GM18868 (cell line): ENCODE results near the gene CRCP.
"Not testable (repeated sequence)": the region's sequence is repeated elsewhere in the genome, so short reads cannot be mapped to it uniquely, and the experiment has no call there.

Experiments used
- ATAC-seq: cut with Tn5 transposase; IDR thresholded peaks from one replicate; pipeline ENCODE4 v1.9.1; 2021; ENCODE audit warnings: mild to moderate bottlenecking, moderate library complexity; ENCODE audit not compliant: unreplicated experiment

Gene CRCP

GRCh38 chr7:66105263-66105748 is 9.3 kb upstream of the CRCP start:
- ATAC-seq = no peak

GRCh38 chr7:66108410-66108809 is 6.2 kb upstream of the CRCP start:
- ATAC-seq = not testable (repeated sequence)

GRCh38 chr7:66110856-66111255 is 3.8 kb upstream of the CRCP start:
- no peak for ATAC-seq

- not testable (repeated sequence) for ATAC-seq
Observed at GRCh38 chr7:66116680-66117420, 2.2 kb downstream of the CRCP start.

GRCh38 chr7:66118603-66119002 is 4.0 kb downstream of the CRCP start:
- ATAC-seq = no peak

GRCh38 chr7:66119245-66119850 is 4.7 kb downstream of the CRCP start:
- ATAC-seq = no peak

- ATAC-seq = no peak
Observed at GRCh38 chr7:66123175-66123528, 8.5 kb downstream of the CRCP start.

GRCh38 chr7:66124569-66124861 is 9.9 kb downstream of the CRCP start:
- not testable (repeated sequence) for ATAC-seq

- no peak for ATAC-seq
Observed at GRCh38 chr7:66125052-66125694, 10.5 kb downstream of the CRCP start.

GRCh38 chr7:66125781-66126352 is 11.2 kb downstream of the CRCP start:
- ATAC-seq = not testable (repeated sequence)

GRCh38 chr7:66127172-66127571 is 12.5 kb downstream of the CRCP start:
- ATAC-seq = not testable (repeated sequence)

GRCh38 chr7:66138994-66139752 is 24.5 kb downstream of the CRCP start:
- ATAC-seq = no peak

GRCh38 chr7:66140924-66141323 is 26.3 kb downstream of the CRCP start:
- ATAC-seq = no peak

GRCh38 chr7:66142334-66142733 is 27.7 kb downstream of the CRCP start:
- no peak for ATAC-seq

GRCh38 chr7:66142996-66143395 is 28.3 kb downstream of the CRCP start:
- no peak for ATAC-seq

- no peak for ATAC-seq
Observed at GRCh38 chr7:66143876-66144332, 29.3 kb downstream of the CRCP start.

GRCh38 chr7:66145400-66146104 is 30.9 kb downstream of the CRCP start:
- no peak for ATAC-seq

GRCh38 chr7:66146701-66147100 is 32.1 kb downstream of the CRCP start:
- ATAC-seq = no peak

- not testable (repeated sequence) for ATAC-seq
Observed at GRCh38 chr7:66147657-66148056, 33.0 kb downstream of the CRCP start.

GRCh38 chr7:66150471-66150870 is 35.8 kb downstream of the CRCP start:
- ATAC-seq = no peak
